Ishikawa (cell line): ENCODE data around the gene KRTAP4-6.

Experiments used
- CEBPB ChIP-seq: IDR thresholded peaks from 2 replicates; pipeline ENCODE4 v1.6.1; 2012
- CREB1 ChIP-seq: IDR thresholded peaks from 2 replicates; pipeline ENCODE4 v1.6.1; 2012; ENCODE audit warnings: low read depth
- EGR1 ChIP-seq: IDR thresholded peaks from 2 replicates; pipeline ENCODE4 v1.6.1; 2012
- EP300 ChIP-seq: IDR thresholded peaks from 2 replicates; pipeline ENCODE4 v1.6.1; 2012; ENCODE audit warnings: borderline replicate concordance
- FOXM1 ChIP-seq: IDR thresholded peaks from 2 replicates; pipeline ENCODE4 v1.6.1; 2012; ENCODE audit warnings: low read depth, borderline replicate concordance
- MAX ChIP-seq: IDR thresholded peaks from 2 replicates; pipeline ENCODE4 v1.6.1; 2012
- NFIC ChIP-seq: IDR thresholded peaks from 2 replicates; pipeline ENCODE4 v1.6.1; 2012
- RAD21 ChIP-seq: IDR thresholded peaks from 2 replicates; pipeline ENCODE4 v1.6.1; 2012; ENCODE audit warnings: low read depth
- TAF1 ChIP-seq: IDR thresholded peaks from 2 replicates; pipeline ENCODE4 v1.6.1; 2012; ENCODE audit warnings: low read depth, mild to moderate bottlenecking
- TCF12 ChIP-seq: IDR thresholded peaks from 2 replicates; pipeline ENCODE4 v1.6.1; 2012; ENCODE audit warnings: low read depth
- TEAD4 ChIP-seq: IDR thresholded peaks from 2 replicates; pipeline ENCODE4 v1.6.1; 2012
- YY1 ChIP-seq: IDR thresholded peaks from 2 replicates; pipeline ENCODE4 v1.6.1; 2012; ENCODE audit warnings: low read depth
- ZBTB7A ChIP-seq: IDR thresholded peaks from 2 replicates; pipeline ENCODE4 v1.6.1; 2012; ENCODE audit warnings: low read depth
- TF ChIP-seq, protein P1 (sequence below): IDR thresholded peaks from 2 replicates; pipeline ENCODE4 v1.6.1; 2012; ENCODE audit warnings: low read depth, mild to moderate bottlenecking
- TF ChIP-seq, protein P2 (sequence below): IDR thresholded peaks from 2 replicates; pipeline ENCODE4 v1.6.1; 2012

Gene KRTAP4-6

GRCh38 chr17:41178341-41178740 lies 38.0 kb upstream of the KRTAP4-6 start:
- TF ChIP-seq TCF12, result no peak
- TF ChIP-seq ZBTB7A, result no peak
- no peak for TF ChIP-seq FOXM1
- TF ChIP-seq NFIC, result no peak
- no peak for TF ChIP-seq TAF1
- TF ChIP-seq EGR1, result no peak
- no peak for TF ChIP-seq YY1
- no peak for TF ChIP-seq CREB1
- TF ChIP-seq, protein P1, sequence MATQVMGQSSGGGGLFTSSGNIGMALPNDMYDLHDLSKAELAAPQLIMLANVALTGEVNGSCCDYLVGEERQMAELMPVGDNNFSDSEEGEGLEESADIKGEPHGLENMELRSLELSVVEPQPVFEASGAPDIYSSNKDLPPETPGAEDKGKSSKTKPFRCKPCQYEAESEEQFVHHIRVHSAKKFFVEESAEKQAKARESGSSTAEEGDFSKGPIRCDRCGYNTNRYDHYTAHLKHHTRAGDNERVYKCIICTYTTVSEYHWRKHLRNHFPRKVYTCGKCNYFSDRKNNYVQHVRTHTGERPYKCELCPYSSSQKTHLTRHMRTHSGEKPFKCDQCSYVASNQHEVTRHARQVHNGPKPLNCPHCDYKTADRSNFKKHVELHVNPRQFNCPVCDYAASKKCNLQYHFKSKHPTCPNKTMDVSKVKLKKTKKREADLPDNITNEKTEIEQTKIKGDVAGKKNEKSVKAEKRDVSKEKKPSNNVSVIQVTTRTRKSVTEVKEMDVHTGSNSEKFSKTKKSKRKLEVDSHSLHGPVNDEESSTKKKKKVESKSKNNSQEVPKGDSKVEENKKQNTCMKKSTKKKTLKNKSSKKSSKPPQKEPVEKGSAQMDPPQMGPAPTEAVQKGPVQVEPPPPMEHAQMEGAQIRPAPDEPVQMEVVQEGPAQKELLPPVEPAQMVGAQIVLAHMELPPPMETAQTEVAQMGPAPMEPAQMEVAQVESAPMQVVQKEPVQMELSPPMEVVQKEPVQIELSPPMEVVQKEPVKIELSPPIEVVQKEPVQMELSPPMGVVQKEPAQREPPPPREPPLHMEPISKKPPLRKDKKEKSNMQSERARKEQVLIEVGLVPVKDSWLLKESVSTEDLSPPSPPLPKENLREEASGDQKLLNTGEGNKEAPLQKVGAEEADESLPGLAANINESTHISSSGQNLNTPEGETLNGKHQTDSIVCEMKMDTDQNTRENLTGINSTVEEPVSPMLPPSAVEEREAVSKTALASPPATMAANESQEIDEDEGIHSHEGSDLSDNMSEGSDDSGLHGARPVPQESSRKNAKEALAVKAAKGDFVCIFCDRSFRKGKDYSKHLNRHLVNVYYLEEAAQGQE, result no peak
- TF ChIP-seq CEBPB, result no peak
- TF ChIP-seq EP300, result no peak
- TF ChIP-seq TEAD4, result no peak
- TF ChIP-seq MAX, result no peak

- TF ChIP-seq CEBPB, result no peak
- TF ChIP-seq, protein P1, result no peak
- TF ChIP-seq YY1, result no peak
- TF ChIP-seq MAX, result no peak
- no peak for TF ChIP-seq ZBTB7A
- no peak for TF ChIP-seq TEAD4
- no peak for TF ChIP-seq FOXM1
- TF ChIP-seq NFIC, result no peak
- no peak for TF ChIP-seq TAF1
- no peak for TF ChIP-seq EGR1
- TF ChIP-seq, protein P2, sequence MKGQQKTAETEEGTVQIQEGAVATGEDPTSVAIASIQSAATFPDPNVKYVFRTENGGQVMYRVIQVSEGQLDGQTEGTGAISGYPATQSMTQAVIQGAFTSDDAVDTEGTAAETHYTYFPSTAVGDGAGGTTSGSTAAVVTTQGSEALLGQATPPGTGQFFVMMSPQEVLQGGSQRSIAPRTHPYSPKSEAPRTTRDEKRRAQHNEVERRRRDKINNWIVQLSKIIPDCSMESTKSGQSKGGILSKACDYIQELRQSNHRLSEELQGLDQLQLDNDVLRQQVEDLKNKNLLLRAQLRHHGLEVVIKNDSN, result no peak
- no peak for TF ChIP-seq EP300
- no peak for TF ChIP-seq RAD21
- no peak for TF ChIP-seq CREB1
- no peak for TF ChIP-seq TCF12
Observed at GRCh38 chr17:41177727-41178271, 37.5 kb upstream of the KRTAP4-6 start, which contains the start of gene KRTAP4-2. Gene KRTAP4-2 (minus strand): TSS chr17:41178221. CDS start chr17:41178164, 57 bp downstream.

GRCh38 chr17:41176744-41177387 lies 36.5 kb upstream of the KRTAP4-6 start:
- TF ChIP-seq ZBTB7A (no peak), NFIC (no peak), RAD21 (no peak), TAF1 (no peak), YY1 (no peak), EP300 (no peak), CEBPB (no peak), FOXM1 (no peak), MAX (no peak)

DNA sequence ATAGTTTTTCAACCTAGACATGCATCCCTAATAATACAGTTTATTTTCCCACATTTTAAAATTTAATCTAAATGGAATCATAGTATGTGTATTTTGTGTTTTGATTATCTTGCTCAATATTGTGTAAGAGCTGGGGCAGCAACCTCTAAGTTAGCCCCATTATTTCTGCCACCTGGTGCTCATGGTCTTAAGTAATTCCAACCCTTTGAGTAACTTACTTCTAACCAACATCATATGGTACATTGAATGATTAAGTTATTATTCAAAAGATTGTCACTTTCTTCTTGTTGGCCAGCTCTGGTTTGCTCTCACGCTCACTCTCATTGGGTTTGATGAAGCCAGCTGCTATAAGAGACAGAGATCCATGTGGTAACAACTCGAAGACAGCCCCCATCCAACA lies 31.5 kb upstream of the KRTAP4-6 start:
- TF ChIP-seq TEAD4 (no peak), EP300 (no peak), ZBTB7A (no peak), NFIC (no peak), CREB1 (no peak), CEBPB (no peak), MAX (no peak), YY1 (no peak), TCF12 (no peak), RAD21 (no peak), TAF1 (no peak), FOXM1 (no peak), EGR1 (no peak)
- TF ChIP-seq, protein P2, result no peak
- TF ChIP-seq, protein P1, result no peak
